GM21528 (cell line): ENCODE results near the gene IGSF8.

ENCODE experiments used
- ATAC-seq: cut with Tn5 transposase; IDR thresholded peaks from one replicate; pipeline ENCODE4 v1.9.1; 2021; ENCODE audit warnings: mild to moderate bottlenecking, moderate library complexity; ENCODE audit not compliant: unreplicated experiment, low FRiP score

IGSF8 gene

GRCh38 chr1:160108888-160109662 is 10.7 kb upstream of the IGSF8 start:
- no peak for ATAC-seq

- ATAC-seq = no peak
Observed at GRCh38 chr1:160107512-160107911, 9.1 kb upstream of the IGSF8 start.

- no peak for ATAC-seq
Observed at GRCh38 chr1:160105155-160105554, 6.7 kb upstream of the IGSF8 start.

- no peak for ATAC-seq
Observed at GRCh38 chr1:160104486-160104885, 6.1 kb upstream of the IGSF8 start.

GRCh38 chr1:160103658-160104408 is 5.4 kb upstream of the IGSF8 start:
- no peak for ATAC-seq

- no peak for ATAC-seq
Observed at GRCh38 chr1:160101717-160102522, 3.5 kb upstream of the IGSF8 start.

GRCh38 chr1:160101037-160101716 is 2.8 kb upstream of the IGSF8 start:
- ATAC-seq = no peak

GRCh38 chr1:160099716-160100375 is 1.4 kb upstream of the IGSF8 start:
- no peak for ATAC-seq

GRCh38 chr1:160098852-160099561 is 588 bp upstream of the IGSF8 start:
- peak; percentile 76 for ATAC-seq

GRCh38 chr1:160097151-160097910 is 1.1 kb downstream of the IGSF8 start:
- no peak for ATAC-seq

- no peak for ATAC-seq
Observed at GRCh38 chr1:160096274-160097116, 1.9 kb downstream of the IGSF8 start.

GRCh38 chr1:160095382-160096105 is 2.9 kb downstream of the IGSF8 start:
- ATAC-seq = no peak

GRCh38 chr1:160094806-160095205 is 3.6 kb downstream of the IGSF8 start:
- ATAC-seq = no peak

GRCh38 chr1:160094291-160094625 is 4.2 kb downstream of the IGSF8 start:
- no peak for ATAC-seq

- no peak for ATAC-seq
Observed at GRCh38 chr1:160093624-160094290, 4.7 kb downstream of the IGSF8 start.

GRCh38 chr1:160093069-160093395 is 5.4 kb downstream of the IGSF8 start:
- no peak for ATAC-seq
